Measurements from ENCODE around the gene FRG2. TPM values are rescaled to one million over a fixed set of nuclear protein-coding genes. Genes with fewer than 3 reads are reported as not detected.

Gene FRG2
- total and polyA plus RNA-seq, 2 of the 13 experiments (the other 11 are each of a cell fraction or from before 2014, with no cell fraction given): not detected

- no peak for TF ChIP-seq ZNF407 (CRISPR knock-in tag; IDR thresholded peaks at IDR 0.05; ENCODE audit: not compliant biosample characterization)
- TF ChIP-seq HCFC1 (IDR thresholded peaks at IDR 0.05; ENCODE audit: low read depth, low read length): no peak
- TF ChIP-seq TBX2 (CRISPR knock-in tag; IDR thresholded peaks at IDR 0.05; ENCODE audit: borderline replicate concordance): no peak
- TF ChIP-seq, protein P1, sequence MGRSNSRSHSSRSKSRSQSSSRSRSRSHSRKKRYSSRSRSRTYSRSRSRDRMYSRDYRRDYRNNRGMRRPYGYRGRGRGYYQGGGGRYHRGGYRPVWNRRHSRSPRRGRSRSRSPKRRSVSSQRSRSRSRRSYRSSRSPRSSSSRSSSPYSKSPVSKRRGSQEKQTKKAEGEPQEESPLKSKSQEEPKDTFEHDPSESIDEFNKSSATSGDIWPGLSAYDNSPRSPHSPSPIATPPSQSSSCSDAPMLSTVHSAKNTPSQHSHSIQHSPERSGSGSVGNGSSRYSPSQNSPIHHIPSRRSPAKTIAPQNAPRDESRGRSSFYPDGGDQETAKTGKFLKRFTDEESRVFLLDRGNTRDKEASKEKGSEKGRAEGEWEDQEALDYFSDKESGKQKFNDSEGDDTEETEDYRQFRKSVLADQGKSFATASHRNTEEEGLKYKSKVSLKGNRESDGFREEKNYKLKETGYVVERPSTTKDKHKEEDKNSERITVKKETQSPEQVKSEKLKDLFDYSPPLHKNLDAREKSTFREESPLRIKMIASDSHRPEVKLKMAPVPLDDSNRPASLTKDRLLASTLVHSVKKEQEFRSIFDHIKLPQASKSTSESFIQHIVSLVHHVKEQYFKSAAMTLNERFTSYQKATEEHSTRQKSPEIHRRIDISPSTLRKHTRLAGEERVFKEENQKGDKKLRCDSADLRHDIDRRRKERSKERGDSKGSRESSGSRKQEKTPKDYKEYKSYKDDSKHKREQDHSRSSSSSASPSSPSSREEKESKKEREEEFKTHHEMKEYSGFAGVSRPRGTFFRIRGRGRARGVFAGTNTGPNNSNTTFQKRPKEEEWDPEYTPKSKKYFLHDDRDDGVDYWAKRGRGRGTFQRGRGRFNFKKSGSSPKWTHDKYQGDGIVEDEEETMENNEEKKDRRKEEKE (IDR thresholded peaks at IDR 0.05): no peak
- TF ChIP-seq RXRA (CRISPR knock-in tag; IDR thresholded peaks at IDR 0.05): no peak
- no peak for TF ChIP-seq ZNF274 (CRISPR knock-in tag; IDR thresholded peaks at IDR 0.05)
- TF ChIP-seq GLMP (CRISPR knock-in tag; IDR thresholded peaks at IDR 0.05; ENCODE audit: borderline replicate concordance): no peak
- no peak for TF ChIP-seq ZNF326 (CRISPR knock-in tag; IDR thresholded peaks at IDR 0.05; ENCODE audit: borderline replicate concordance)
- TF ChIP-seq ARNTL (CRISPR knock-in tag; IDR thresholded peaks at IDR 0.05): no peak
- no peak for TF ChIP-seq ATRX (CRISPR knock-in tag; IDR thresholded peaks at IDR 0.05; ENCODE audit: borderline replicate concordance)
These were observed 10.4 kb downstream of the FRG2 start (continued) for GRCh38 chr4:190016369-190017289.

Data from HepG2 (cell line).